ENCODE data around the gene ERG28. TPM values are rescaled to one million over a fixed set of nuclear protein-coding genes. Genes with fewer than 3 reads are reported as not detected.

Gene ERG28, protein sequence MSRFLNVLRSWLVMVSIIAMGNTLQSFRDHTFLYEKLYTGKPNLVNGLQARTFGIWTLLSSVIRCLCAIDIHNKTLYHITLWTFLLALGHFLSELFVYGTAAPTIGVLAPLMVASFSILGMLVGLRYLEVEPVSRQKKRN
- 1.9 TPM for total RNA-seq (2013)
- 1 to 10 TPM; 1.6 to 8.2 (median 5.7) TPM for polyA plus RNA-seq
- 0.28 and 1.1 TPM in 2 replicates for polyA minus RNA-seq
- total RNA-seq, result 0.17 to 3.5 (median 1.8) reads per million in 11 experiments

DNA sequence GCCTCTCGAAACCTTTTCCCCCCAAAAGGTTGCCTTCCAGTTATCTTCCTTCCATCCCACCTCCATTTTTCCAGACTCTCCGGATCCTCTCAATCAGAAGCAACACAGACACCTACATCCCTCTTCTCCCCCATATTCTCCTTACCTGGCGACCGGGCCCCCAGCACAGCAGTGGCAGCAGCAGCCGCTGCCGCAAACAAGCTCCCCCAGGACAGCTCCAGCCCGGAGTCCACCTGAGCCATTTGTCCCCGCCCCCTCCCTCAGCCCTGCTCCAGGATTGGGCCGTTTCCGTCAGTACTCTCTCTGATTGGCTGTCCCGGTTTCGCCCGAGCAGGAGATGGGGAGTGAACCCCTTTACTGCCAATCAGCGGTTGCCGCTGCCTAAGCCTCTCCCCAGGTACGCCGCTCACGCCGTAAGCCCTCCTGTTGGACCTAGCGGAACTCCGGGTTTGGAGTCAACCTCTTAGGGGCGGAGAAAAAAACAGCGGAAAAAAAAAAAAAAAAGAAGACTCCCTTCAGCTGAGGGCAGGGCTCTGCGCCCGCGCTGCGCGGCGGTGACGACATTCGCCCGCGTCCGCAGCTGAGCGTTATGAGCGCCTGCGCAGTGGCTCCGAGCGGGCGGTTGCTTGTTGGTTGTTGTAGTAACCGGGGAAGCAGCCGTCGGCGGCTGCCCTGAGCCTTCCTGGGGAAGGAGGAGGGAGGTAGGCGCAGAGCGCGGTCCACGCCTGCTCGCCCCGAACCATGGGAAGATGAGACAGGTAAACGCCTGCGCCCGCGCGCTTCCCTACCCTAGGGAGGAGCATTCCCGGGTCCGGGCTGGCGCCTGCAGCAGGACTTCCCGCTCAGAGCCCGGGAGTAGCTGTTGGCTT is at the start of gene ERG28, which contains the start of gene TTLL5:
TSS of gene ERG28 (minus strand) at position 247 of the 869 bp plus-strand sequence. CDS start 3,374 bp downstream, outside the sequence.
TSS of gene TTLL5 (plus strand) at position 617 of the 869 bp plus-strand sequence. CDS start 1,904 bp downstream, outside the sequence.
- peak within 1 kb of the TSS; percentile 83 to 92 for H3K27ac ChIP-seq (ENCODE audit: low read depth in 1 of 2, low read length in 2 of 2)
- H3K36me3 ChIP-seq (replicated peaks in 1 of 2; ENCODE audit: control insufficient read depth in 1 of 2, insufficient read depth in 2 of 2, low read length in 2 of 2), result peaks cover 2 to 28% of the 10 kb centered on the region in 2 donors
- peak within 1 kb of the TSS; percentile 78 for H3K9ac ChIP-seq (ENCODE audit: insufficient read depth, low read length, poor library complexity, severe bottlenecking)
- no peaks in the 10 kb centered on the region for H3K9me3 ChIP-seq (replicated peaks in 1 of 2; ENCODE audit: control insufficient read depth in 1 of 2, insufficient read depth in 1 of 2, low read length in 2 of 2)
- no peaks in the 10 kb centered on the region for H3K9me3 Mint-ChIP-seq
- H3K27ac Mint-ChIP-seq, result peak within 1 kb of the TSS; percentile 93 to 99 (median 96)
- H3K27me3 ChIP-seq (ENCODE audit: control insufficient read depth in 2 of 2, insufficient read depth in 2 of 2, low read length in 2 of 2), result no peaks in the 10 kb centered on the region
- H3K36me3 Mint-ChIP-seq, result peaks cover 15 to 18% of the 10 kb centered on the region in 2 donors
- peaks cover 19% of the 10 kb centered on the region for H3K4me1 Mint-ChIP-seq
- peak within 1 kb of the TSS; percentile 94 to 97 for H3K4me3 Mint-ChIP-seq
- H3K79me2 ChIP-seq (ENCODE audit: insufficient read depth, low read length), result peaks cover 7% of the 10 kb centered on the region
- H3K27me3 Mint-ChIP-seq (ENCODE audit: low read depth in 3 of 3), result peaks cover 0 to 1% (median 0%) of the 10 kb centered on the region in 3 donors
- DNase-seq, result peak; percentile 93 to 94 (median 94)
- no peaks in the 10 kb centered on the region for H4K20me1 ChIP-seq (ENCODE audit: insufficient read depth, low read length)
- H3K4me3 ChIP-seq (replicated peaks in 1 of 3; ENCODE audit: low read depth in 2 of 3, low read length in 3 of 3), result peak within 1 kb of the TSS; percentile 54 to 95 (median 82)
- peak within 1 kb of the TSS; percentile 99 for H2AFZ ChIP-seq (ENCODE audit: insufficient read depth, low read depth, low read length, poor library complexity, severe bottlenecking)
- peak within 1 kb of the TSS; percentile 93 for H3K4me2 ChIP-seq (replicated peaks; ENCODE audit: extremely low read depth, low read length, poor library complexity, severe bottlenecking)
- intact Hi-C loops (cut with micrococcal nuclease), result no loop called here
- WGBS (ENCODE audit: insufficient coverage), result under 1% methylated on average over 53 of the region's 60 CpGs
- H3K4me1 ChIP-seq (ENCODE audit: control insufficient read depth in 1 of 2, insufficient read depth in 2 of 2, low read length in 2 of 2), result peaks cover 12 to 19% of the 10 kb centered on the region in 2 donors
- TF ChIP-seq CTCF (IDR thresholded peaks at IDR 0.05), result no peak

GRCh38 chr14:75709207-75709812 is 48.6 kb upstream of the ERG28 start:
- 100% methylated on average over 4 of the region's 10 CpGs for WGBS (ENCODE audit: insufficient coverage)
- Mint-ChIP-seq H3K27ac (no peak overlapping the region), H3K4me3 (no peak overlapping the region), H3K4me1 (no peaks in the 10 kb centered on the region), H3K9me3 (no peaks in the 10 kb centered on the region), H3K27me3 (ENCODE audit: low read depth in 3 of 3) (no peaks in the 10 kb centered on the region), H3K36me3 (peaks cover 34 to 40% of the 10 kb centered on the region in 2 donors)
- no peak overlapping the region for H3K9ac ChIP-seq (ENCODE audit: insufficient read depth, low read length, poor library complexity, severe bottlenecking)
- no peak overlapping the region for H3K4me2 ChIP-seq (replicated peaks; ENCODE audit: extremely low read depth, low read length, poor library complexity, severe bottlenecking)
- H3K9me3 ChIP-seq (replicated peaks in 1 of 2; ENCODE audit: control insufficient read depth in 1 of 2, insufficient read depth in 1 of 2, low read length in 2 of 2), result no peaks in the 10 kb centered on the region
- peak; percentile 43 to 63 (median 56) for DNase-seq
- H3K36me3 ChIP-seq (replicated peaks in 1 of 2; ENCODE audit: control insufficient read depth in 1 of 2, insufficient read depth in 2 of 2, low read length in 2 of 2), result peaks cover 3 to 40% of the 10 kb centered on the region in 2 donors
- H3K27me3 ChIP-seq (ENCODE audit: control insufficient read depth in 2 of 2, insufficient read depth in 2 of 2, low read length in 2 of 2), result no peaks in the 10 kb centered on the region
- H2AFZ ChIP-seq (ENCODE audit: insufficient read depth, low read depth, low read length, poor library complexity, severe bottlenecking), result no peak overlapping the region
- peak; percentile 73 for TF ChIP-seq CTCF (IDR thresholded peaks at IDR 0.05)
- no peak overlapping the region for H3K4me3 ChIP-seq (replicated peaks in 1 of 3; ENCODE audit: low read depth in 2 of 3, low read length in 3 of 3)
- intact Hi-C loops (cut with micrococcal nuclease), result loop anchor here (1.0 to 2.0 kb wide), 2 partner anchors 273 kb away; no protein-coding TSS in a partner anchor
- no peaks in the 10 kb centered on the region for H3K4me1 ChIP-seq (ENCODE audit: control insufficient read depth in 1 of 2, insufficient read depth in 2 of 2, low read length in 2 of 2)
- no peaks in the 10 kb centered on the region for H3K79me2 ChIP-seq (ENCODE audit: insufficient read depth, low read length)
- H4K20me1 ChIP-seq (ENCODE audit: insufficient read depth, low read length), result no peaks in the 10 kb centered on the region
- no peak overlapping the region for H3K27ac ChIP-seq (ENCODE audit: low read depth in 1 of 2, low read length in 2 of 2)
